IMR-90 (cell line): ENCODE results near the gene MOV10. TPM values are rescaled to one million over a fixed set of nuclear protein-coding genes. Genes with fewer than 3 reads are reported as not detected.
A peak's percentile ranks its signal among the peaks of the same experiment; 100 is the strongest.

ENCODE experiments used
- ATAC-seq: fragments of 200-7000 bp; cut with Tn5 transposase; 2 replicates; pipeline ENCODE4 v1.9.1; 2020; ENCODE audit warnings: low read depth, mild to moderate bottlenecking, moderate library complexity
- BruUV-seq: library from RNA; stranded (reverse); fragments of 400-500 nt; replicated peaks from 2 replicates; lab custom pipeline; 2021; lab: Mats Ljungman, UMichigan
- CTCF ChIA-PET: fragments of 300-600 bp; formaldehyde crosslinking; extraction: SDS; loops from one replicate; lab custom pipeline; 2021; ENCODE audit warnings: antibody characterized with exemption; lab: Yijun Ruan, JAX
- POLR2A ChIA-PET: fragments of 300-600 bp; sonication (Branson Sonifier 250); formaldehyde crosslinking; loops from one replicate; lab custom pipeline; 2022; ENCODE audit warnings: antibody characterized with exemption; ENCODE audit not compliant: unreplicated experiment; lab: Charles Lee
- DNase-seq: peaks from one replicate; pipeline ENCODE4 v3.0.0; 2013
- H2AFZ ChIP-seq: replicated peaks from 2 replicates; pipeline ENCODE3; 2013; ENCODE audit warnings: low read length, mild to moderate bottlenecking; ENCODE audit not compliant: poor library complexity
- H2AK5ac ChIP-seq: 2 replicates; pipeline ENCODE4 v1.6.1; 2013; ENCODE audit warnings: low read depth, low read length, inconsistent platforms
- H2AK9ac ChIP-seq: replicated peaks from 2 replicates; pipeline ENCODE3; 2013; ENCODE audit warnings: mild to moderate bottlenecking, low read depth, low read length, moderate library complexity; ENCODE audit not compliant: poor library complexity
- H2BK120ac ChIP-seq: 2 replicates; pipeline ENCODE4 v1.6.1; 2013; ENCODE audit warnings: low read depth, low read length, inconsistent platforms
- H2BK15ac ChIP-seq: 3 replicates; pipeline ENCODE4 v1.6.1; 2013; ENCODE audit warnings: low read depth, low read length, inconsistent platforms
- H2BK20ac ChIP-seq: 2 replicates; pipeline ENCODE4 v1.6.1; 2013; ENCODE audit warnings: low read depth, mild to moderate bottlenecking, inconsistent platforms, low read length, moderate library complexity
- H2BK5ac ChIP-seq: 2 replicates; pipeline ENCODE4 v1.6.1; 2013; ENCODE audit warnings: mild to moderate bottlenecking, low read depth, low read length, inconsistent platforms; ENCODE audit not compliant: poor library complexity, severe bottlenecking
- H3K14ac ChIP-seq: replicated peaks from 2 replicates; pipeline ENCODE4 v1.6.1; 2013; ENCODE audit warnings: low read depth, low read length, inconsistent platforms
- H3K18ac ChIP-seq: 2 replicates; pipeline ENCODE4 v1.6.1; 2013; ENCODE audit warnings: low read depth, low read length, control low read depth
- H3K23ac ChIP-seq: 2 replicates; pipeline ENCODE4 v1.6.1; 2013; ENCODE audit warnings: low read depth, low read length, inconsistent platforms
- H3K27ac ChIP-seq: 2 replicates; pipeline ENCODE4 v1.5.1; 2013; ENCODE audit warnings: mild to moderate bottlenecking, control low read depth, low read length; ENCODE audit not compliant: insufficient read depth
- H3K27me3 ChIP-seq: 2 replicates; pipeline ENCODE4 v1.6.1; 2013; ENCODE audit warnings: low read length; ENCODE audit not compliant: control insufficient read depth, insufficient read depth
- H3K36me3 ChIP-seq: 2 replicates; pipeline ENCODE4 v1.6.1; 2013; ENCODE audit warnings: low read length, mixed read lengths; ENCODE audit not compliant: control insufficient read depth, insufficient read depth
- H3K4ac ChIP-seq: 2 replicates; pipeline ENCODE4 v1.6.1; 2013; ENCODE audit warnings: low read depth, low read length, inconsistent platforms
- H3K4me1 ChIP-seq: 2 replicates; pipeline ENCODE4 v1.6.1; 2013; ENCODE audit warnings: low read length, mixed read lengths; ENCODE audit not compliant: control insufficient read depth, insufficient read depth
- H3K4me2 ChIP-seq: 2 replicates; pipeline ENCODE4 v1.6.1; 2013; ENCODE audit warnings: low read depth, mild to moderate bottlenecking, control low read depth, low read length, moderate library complexity
- H3K4me3 ChIP-seq: 2 replicates; pipeline ENCODE4 v1.5.1; 2013; ENCODE audit warnings: low read depth, mild to moderate bottlenecking, control low read depth, low read length, moderate library complexity; ENCODE audit not compliant: insufficient read depth
- H3K56ac ChIP-seq: 2 replicates; pipeline ENCODE4 v1.6.1; 2013; ENCODE audit warnings: low read length, inconsistent platforms; ENCODE audit not compliant: insufficient read depth; ENCODE audit errors: extremely low read depth
- H3K79me1 ChIP-seq, 2 experiments: 2 replicates each; pipeline ENCODE4 v1.6.1; 2013; ENCODE audit warnings: low read length in 2 of 2, inconsistent platforms in 1 of 2, low read depth in 1 of 2
- H3K9ac ChIP-seq: 2 replicates; pipeline ENCODE4 v1.6.1; 2013; ENCODE audit warnings: low read depth, low read length, control low read depth
- H3K9me1 ChIP-seq: 2 replicates; pipeline ENCODE4 v1.6.1; 2013; ENCODE audit warnings: low read length, inconsistent platforms; ENCODE audit not compliant: insufficient read depth
- H3K9me3 ChIP-seq: 2 replicates; pipeline ENCODE4 v1.6.1; 2013; ENCODE audit warnings: low read length; ENCODE audit not compliant: control insufficient read depth, insufficient read depth
- H4K20me1 ChIP-seq: 2 replicates; pipeline ENCODE4 v1.6.1; 2013; ENCODE audit warnings: low read length, inconsistent platforms; ENCODE audit not compliant: insufficient read depth
- H4K5ac ChIP-seq: 2 replicates; pipeline ENCODE4 v1.6.1; 2013; ENCODE audit warnings: mild to moderate bottlenecking, low read depth, low read length, control low read depth
- H4K8ac ChIP-seq, 2 experiments: 2 replicates each; pipeline ENCODE4 v1.6.1; 2013; ENCODE audit warnings: low read depth in 2 of 2, low read length in 2 of 2, control low read depth in 1 of 2, inconsistent platforms in 1 of 2
- H4K91ac ChIP-seq: 2 replicates; pipeline ENCODE4 v1.6.1; 2013; ENCODE audit warnings: low read depth, low read length, inconsistent platforms; ENCODE audit not compliant: insufficient read depth
- CEBPB ChIP-seq: IDR thresholded peaks from 2 replicates; pipeline ENCODE4 v1.6.1; 2012; ENCODE audit warnings: low read depth, low read length, improper control_type of control experiment
- NFE2L2 ChIP-seq: fragments of 150-350 bp; IDR thresholded peaks from 2 replicates; pipeline ENCODE4 v1.6.1; 2016; ENCODE audit warnings: low read depth, mild to moderate bottlenecking, low read length
- dilution Hi-C: fragments of 300-500 bp; cut with HindIII; formaldehyde crosslinking; loops from one replicate; pipeline ENCODE4 v1.14.3; 2018; ENCODE audit warnings: low sequenced_read_pairs; ENCODE audit not compliant: unreplicated experiment
- in situ Hi-C: fragments of 300-500 bp; cut with MboI; formaldehyde crosslinking; loops from 3 replicates; pipeline ENCODE4 v1.14.3; 2019; ENCODE audit warnings: low sequenced_read_pairs, inconsistent platforms, mixed read lengths
- intact Hi-C: fragments of 100-400 bp; cut with micrococcal nuclease; formaldehyde crosslinking; loops from 2 replicates; pipeline ENCODE4 v1.10.0; 2022
- polyA plus RNA-seq, 3 experiments: library from polyadenylated mRNA; depleted of rRNA; stranded (reverse); fragments of >200 nt; gene quantifications; 2 replicates each; pipeline ENCODE4 v1.2.3, GENCODE V29; 2012; ENCODE audit warnings: low replicate concordance in 1 of 3
- total RNA-seq: library from RNA; depleted of rRNA; stranded (reverse); fragments of >200 nt; gene quantifications from 2 replicates; pipeline ENCODE4 v1.2.3, GENCODE V29; 2012

Gene MOV10
- total and polyA plus RNA-seq, 2 of the 4 experiments (the other 2 are of a cell fraction): 36.7 to 103 TPM

DNA sequence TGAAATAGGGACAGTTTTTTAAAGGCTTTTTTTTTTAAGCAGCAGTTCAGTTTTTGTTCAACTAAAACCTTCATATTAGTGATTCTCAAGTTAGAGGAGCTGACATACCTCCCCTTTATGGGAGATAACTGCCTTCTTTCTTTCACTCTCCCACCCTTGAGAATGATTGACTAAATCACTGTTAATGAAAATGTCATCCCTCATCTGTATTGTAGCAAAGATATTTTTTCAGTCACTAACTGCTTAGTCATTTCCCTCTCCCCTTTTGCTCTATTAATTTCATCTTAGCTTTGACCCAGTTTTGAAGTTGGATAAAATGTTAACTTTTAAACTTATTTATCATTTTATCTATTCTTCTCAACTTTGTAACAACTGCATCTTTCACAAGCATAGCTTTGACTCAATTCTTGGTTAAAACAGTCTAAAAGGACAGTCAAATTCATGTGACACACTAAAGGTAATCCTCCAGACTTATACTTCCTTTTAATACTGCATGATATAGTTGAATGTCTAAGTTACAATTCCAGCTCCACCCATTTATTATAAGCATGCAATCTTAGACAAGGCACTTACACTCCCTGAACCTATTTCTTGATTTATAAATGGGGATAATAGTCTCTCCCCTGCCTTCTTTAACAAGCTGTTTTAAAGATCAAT, 37.7 kb upstream of the MOV10 start:
- intact Hi-C loops: loop anchor here (5.0 kb wide), 1 partner anchor 36 kb away; the partner anchor contains the start of gene MOV10
- BruUV-seq: no TSS peak

More for the DNA sequence above, 37.7 kb upstream of the MOV10 start:
- Histone ChIP-seq H3K9ac (no peak overlapping the region), H3K79me1 (peaks cover 0 to 41% of the 10 kb centered on the region in 2 experiments; a peak in 2 of 4 replicates), H3K27ac (peak overlapping the region; percentile 83; the same call in 1 of the 2 replicates), H2AFZ (no peak overlapping the region), H4K5ac (no peak overlapping the region), H4K20me1 (peaks cover 77% of the 10 kb centered on the region), H2AK5ac (no peak overlapping the region), H3K56ac (no peak overlapping the region), H3K9me1 (peaks cover 8% of the 10 kb centered on the region), H3K36me3 (0 out of 2 replicates have a peak, but pooled peaks cover 1% of the 10 kb centered on the region), H3K23ac (peak overlapping the region; percentile 78; the same call in 1 of the 2 replicates), H4K8ac (no peak overlapping the region), H3K4me3 (no peak overlapping the region), H3K14ac (peak overlapping the region; percentile 70; the same call in 1 of the 2 replicates), H4K91ac (no peak overlapping the region), H2BK120ac (no peak overlapping the region), H3K4me1 (peaks cover 4% of the 10 kb centered on the region), H3K9me3 (no peaks in the 10 kb centered on the region), H2BK15ac (no peak overlapping the region), H2AK9ac (no peak overlapping the region), H3K18ac (peak overlapping the region; percentile 18; the same call in 1 of the 2 replicates), H2BK20ac (no peak overlapping the region), H3K4me2 (peak overlapping the region; percentile 72), H2BK5ac (peak overlapping the region; percentile 89), H3K4ac (no peak overlapping the region), H3K27me3 (no peaks in the 10 kb centered on the region)
- ChIA-PET CTCF (interaction anchor here (0.9 kb wide), 1 partner anchor 11 kb away, joined by 3 read pairs; no protein-coding TSS in a partner anchor), POLR2A (no interaction called here)
- in situ Hi-C loops (no loop called here), dilution Hi-C loops (no loop called here)
- DNase-seq: no peak
- no peak for TF ChIP-seq CEBPB
- peak; percentile 37; the same call in 1 of the 2 replicates for TF ChIP-seq NFE2L2
- no peak for ATAC-seq
